Kidney capillary endothelial cell (primary cell): ENCODE measurements around the gene VTI1A.

Experiments
- DNase-seq: peaks from one replicate; pipeline ENCODE4 v3.0.0-alpha.2; 2018; ENCODE audit warnings: low spot score

Gene VTI1A

DNA sequence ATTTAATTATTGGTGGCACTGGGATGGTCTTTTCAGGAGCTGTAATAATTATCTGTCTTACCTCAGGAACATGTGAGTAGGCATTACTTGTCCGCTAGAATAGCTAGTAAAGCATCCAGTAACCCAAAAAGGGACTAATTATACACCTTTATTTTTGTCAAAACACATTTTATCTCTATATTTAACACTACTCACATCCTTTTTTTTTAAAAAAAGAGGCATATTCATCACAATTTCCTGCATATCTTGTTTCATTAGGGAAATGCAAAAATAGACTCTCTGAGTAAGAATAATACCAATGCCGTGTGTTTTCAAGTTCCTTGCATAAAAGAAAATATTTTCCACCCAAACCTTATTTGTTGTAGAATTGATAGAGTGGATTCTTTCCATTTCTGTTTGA lies 99.5 kb downstream of the VTI1A start:
- peak; percentile 4 for DNase-seq

DNA sequence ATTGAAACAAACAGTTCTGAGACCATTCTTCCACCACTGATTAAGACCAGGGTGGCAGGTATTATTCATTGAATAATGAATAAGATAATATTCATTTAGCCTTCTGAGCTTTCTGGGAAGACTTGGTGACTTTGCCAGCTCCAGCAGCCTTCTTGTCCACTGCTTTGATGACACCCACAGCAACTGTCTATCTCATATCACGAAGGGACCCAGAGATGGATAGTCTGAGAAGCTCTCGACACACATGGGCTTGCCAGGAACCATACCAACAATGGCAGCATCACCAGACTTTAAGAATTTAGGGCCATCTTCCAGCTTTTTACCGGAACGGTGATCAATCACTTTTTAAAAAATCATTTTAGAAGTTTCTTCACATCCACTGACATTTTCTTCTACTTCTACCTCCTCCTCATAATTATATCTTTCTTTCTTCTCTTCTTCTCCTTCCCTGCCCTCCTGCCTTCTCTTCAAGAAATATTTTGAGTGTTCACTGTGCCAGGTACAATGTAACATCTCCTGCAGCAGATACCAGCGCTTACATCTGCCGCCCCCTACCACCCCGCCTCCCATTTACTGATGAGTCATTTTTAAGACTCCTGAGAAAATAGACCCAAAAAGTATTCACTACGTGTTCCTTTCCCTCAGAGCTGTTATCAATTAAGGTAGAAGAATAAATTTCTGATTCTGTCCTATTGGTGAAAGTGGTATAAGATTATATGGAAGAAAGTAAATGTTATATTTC lies 101.7 kb downstream of the VTI1A start:
- no peak for DNase-seq

DNA sequence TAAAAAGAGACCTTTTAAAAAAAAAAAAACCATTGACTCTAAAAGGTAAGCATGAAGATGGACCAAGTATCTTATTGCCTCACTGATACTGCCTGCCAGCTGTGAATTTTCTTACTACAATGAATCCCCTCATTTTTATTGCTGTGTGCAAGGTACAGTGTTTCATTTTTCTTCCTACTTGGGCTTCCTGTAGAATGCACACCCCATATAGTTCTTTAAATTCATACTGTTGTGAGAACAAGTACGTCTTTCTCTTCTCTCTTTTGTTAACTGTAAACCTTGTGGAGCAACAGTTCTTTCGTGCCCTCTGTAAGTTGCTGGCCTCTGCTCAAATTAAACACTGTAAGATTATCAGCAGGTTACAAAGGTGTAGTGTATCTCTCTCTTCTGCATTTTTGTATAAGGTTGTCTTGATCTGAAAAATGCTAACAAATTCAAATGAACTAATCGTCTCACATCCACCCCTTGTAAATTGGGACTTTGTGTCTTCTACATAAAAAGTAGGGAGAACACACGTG lies 105.6 kb downstream of the VTI1A start:
- no peak for DNase-seq

DNA sequence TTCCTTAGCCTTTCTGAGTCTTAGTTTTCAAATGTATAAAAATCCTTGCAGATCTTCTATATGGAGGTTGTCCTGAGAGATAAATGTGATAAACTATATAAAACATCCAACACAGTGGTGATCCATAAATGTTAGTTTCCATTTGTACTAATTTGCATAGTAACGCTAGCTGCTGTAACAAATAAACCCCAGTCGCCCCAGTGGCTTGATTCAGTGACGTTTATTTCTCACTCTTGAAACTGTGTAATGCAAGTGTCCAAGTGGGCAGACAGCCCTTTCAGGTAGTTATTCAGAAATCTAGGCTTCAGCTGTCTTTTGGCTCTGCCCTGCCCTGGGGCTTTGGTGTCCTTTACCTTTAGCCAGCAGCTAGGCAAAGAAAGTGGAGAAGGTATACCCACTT lies 106.3 kb downstream of the VTI1A start:
- no peak for DNase-seq

DNA sequence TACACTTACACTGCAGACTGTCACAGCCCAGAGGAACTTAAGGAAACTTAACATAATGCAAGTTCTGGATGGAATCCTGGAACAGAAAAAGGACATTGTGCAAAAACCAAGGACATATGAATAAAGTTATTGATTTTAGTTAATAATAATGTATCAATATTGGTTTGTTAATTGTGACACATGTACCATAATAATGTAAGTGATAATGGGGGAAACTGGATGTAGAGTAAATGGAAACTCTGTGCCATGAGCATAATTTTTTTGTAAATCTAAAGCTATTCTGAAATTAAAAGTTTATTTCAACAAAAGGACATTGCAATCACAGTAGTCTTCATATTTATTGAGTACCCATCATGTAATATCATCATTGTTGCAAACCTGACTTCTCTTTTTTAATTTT lies 107.2 kb downstream of the VTI1A start:
- DNase-seq: no peak

DNA sequence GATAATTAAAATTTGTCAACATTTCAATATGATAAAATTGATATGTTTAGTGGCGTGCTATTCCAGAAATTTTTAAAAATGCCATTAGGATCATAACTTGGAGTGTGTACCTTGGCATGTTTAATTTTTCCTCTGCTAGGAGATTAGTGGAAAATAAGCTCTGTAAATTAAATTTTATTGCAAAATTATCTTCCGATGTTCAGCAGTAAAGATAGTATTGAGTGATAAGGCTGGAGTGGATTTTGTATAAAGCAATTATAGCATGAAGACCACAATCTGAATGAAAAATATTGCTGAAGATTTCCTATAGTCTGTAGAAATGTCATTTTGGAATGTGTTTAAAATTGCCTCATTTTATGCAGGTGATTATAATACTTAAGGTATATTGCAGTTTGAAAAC lies 110.2 kb downstream of the VTI1A start:
- no peak for DNase-seq

DNA sequence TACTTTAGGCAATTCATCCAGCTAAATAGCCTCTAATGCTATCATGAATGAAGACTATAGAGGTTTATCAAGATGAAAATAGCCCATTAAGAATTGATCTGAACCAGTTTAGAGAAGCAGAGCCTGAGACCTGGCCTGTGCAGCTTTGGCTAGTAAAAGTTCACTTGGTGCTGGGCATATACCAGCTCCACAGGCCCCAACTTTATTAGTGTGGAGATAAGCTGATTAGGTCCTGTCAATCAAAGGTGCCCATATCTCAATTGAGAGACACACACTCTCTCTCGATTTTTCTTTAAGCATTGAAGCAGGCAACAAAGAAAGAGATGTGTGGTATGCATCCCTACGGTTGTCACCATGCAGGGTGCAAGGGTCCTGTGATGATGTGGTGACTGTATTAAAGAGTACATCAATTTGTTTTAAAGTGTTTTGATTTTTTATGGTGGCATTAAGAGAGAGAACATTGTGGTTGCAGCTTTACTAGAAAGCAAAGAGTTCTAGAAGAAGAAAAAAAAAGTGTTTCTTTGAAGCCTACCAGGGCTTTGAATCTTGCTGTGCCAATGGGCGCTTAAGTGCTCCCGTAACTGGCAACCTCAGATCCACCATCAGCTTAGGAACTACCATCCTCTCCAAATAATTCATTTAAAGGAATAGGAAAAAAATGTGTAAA lies 111.6 kb downstream of the VTI1A start:
- no peak for DNase-seq

DNA sequence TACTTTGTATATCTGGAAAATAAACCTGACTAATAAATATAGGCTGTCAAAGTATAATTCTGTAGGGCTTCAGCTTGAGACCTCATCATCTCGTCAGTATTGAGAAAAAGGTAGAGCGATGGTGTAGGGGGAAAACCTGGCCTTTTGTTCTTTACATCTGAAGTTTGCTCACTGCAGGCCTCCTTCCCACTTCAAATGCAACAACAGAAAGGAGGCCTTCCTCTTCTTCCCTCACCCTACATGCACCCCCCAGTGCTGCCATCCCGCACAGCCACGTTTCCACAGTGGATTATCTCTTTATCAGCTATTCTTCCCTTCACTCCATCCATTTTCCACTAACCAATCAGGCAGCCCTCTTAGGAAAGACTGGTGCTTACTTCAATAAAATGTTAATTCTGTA lies 112.3 kb downstream of the VTI1A start:
- DNase-seq: no peak

DNA sequence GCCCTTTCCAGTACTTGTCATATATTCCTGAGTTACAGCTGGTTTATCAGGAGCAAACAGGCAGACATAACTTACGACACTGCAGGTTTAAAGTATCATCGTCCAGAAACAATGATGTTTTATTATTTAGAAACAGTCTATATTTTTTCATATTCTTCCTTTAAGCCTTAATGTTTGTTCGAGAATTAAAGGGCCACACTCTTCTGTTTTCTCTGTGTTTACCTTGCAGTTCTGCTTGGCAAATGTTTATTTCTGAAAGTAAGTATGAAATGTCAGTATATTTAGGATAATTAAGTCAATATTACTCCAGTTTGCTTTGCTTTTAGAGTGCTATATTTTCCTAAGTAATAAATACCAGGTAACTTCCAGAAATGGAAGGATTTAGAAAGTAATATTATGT lies 115.1 kb downstream of the VTI1A start:
- DNase-seq: no peak

DNA sequence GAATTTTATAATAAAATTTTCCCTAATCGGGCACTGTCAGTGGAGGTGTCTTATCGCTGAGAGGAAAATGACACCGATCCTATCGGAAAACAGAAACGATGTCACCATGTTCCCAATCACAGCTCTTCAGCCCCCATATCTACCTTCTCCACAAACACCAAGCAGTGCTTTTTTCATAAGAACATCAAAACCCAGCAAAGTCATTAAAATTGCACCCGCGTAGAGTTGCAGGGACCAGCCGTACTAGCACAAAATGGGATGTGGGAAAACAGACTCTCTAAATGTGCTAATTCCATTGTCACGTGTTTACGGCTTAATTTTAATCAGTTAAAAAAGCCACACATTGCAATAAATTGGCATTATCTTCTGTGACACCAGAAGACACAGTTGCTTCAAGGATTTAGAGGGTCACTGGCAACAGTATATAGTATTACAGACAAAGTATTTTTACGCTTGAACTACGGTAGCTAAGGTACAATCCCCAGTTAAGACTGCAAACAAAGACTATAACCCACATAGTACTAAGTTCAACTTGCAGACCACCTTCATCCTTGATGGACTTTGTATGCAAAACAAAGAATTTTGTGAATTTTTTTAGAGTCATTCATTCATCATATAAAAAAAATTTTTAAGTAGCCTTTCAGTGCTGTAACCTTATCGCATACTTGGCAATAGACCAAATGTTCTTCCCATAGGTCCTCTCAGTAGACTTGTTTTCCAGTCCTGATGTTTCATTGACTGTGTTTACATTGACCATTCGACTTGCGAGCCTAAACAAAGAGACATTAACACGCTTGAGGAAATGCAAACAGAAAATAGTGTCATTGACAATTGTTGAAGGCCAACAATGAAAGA lies 116.0 kb downstream of the VTI1A start:
- DNase-seq: no peak

DNA sequence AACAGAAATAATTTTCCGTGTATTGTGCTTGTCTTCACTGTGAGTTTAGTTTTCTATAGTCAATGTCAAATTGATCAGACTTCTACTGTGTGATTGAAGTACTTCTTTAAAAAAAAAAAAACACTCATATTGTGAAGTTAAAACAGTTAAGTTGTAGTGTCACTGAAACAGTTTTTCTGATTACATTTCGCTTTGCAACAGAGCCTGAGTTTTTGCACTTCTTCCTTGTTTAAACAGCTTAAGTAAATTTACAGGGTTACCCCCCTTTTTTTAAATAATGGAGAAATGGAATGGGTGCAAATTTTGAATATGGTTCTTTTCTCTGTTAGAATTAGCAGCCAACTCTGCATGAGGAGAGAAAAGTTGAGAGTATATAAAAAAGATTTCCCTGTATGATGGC lies 117.3 kb downstream of the VTI1A start:
- no peak for DNase-seq

DNA sequence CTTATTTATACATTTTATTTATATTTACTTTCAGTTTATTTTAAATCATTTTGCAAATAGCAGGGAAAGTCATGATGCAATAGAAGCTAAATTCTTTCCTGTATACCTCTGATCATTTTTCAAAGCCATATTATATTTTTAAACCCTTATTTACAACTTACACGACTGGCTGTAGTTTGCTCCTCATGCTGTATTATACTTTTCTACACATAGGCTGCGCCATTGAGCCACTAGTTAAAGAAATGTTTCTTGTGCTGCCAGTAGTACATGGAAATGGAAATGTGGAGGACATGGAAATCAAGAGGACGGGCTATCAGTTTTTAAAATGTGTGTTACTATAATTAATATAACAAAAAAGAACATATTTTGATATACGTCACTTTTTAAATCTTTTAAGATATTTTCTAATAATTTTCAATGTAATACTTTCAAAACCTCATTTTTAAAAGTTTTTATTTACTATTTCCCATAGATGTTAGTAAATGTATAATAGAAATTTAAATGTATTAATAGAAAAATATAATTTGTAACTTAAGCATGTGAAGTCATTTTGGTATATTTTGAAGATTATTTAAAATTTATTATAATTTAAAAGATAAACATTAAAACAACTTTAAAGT lies 118.5 kb downstream of the VTI1A start:
- DNase-seq: peak; percentile 69

DNA sequence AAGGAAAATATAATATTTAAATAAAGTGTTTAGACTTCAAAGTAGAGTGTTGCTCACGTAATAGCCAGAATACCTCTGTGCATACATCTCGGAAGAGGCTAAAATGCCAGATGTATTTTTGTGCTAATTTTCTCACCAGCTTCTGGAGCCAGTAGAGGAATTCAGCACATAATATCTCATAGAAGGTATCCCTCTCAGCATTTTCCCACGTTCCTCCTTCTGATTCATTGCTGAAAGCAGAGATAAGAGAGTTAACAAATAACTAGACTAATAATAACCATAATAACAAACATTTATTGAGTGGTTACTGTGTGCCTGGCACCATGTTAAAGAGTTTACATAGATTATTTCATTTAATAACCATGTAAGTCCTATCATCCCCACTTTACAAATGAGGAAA lies 123.6 kb downstream of the VTI1A start:
- no peak for DNase-seq

DNA sequence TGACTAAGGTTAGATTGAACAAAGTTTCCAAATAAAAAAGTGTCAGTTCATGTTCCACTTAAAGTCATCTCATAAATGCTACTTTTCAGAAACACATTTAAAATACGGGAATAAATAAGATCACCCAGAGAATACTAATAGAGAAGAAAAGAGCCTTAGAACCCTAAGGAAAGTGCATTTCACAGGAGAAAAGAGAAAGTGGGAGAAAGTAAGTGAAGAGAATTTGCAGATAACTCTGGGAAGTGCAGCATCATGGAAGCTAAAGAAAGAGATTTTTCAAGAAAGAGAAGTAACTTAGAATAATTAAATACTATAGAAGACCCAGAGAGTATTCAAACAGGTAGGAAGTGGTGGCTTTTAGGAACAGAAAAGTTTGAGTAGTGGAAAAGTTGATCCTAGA lies 132.6 kb downstream of the VTI1A start:
- DNase-seq: no peak

DNA sequence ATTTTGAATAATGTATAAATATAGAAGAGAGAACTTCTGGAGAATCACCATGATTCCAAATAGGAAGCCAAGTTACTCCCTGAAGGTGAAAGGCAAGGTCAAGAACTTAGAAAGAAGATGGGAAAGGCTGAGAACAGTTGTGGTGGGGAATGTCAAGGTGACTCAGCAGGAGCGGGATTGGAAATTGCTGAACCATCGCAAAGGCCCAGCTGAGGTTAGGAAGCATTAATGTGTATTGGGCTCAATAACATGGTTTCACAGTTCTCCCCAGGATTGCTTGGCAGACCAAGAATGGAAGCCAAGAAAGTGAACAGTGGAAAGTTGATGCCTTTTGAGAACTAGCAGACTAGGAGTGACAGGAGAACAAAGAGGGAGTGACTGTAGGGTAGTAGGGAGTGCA lies 133.3 kb downstream of the VTI1A start:
- DNase-seq: no peak

DNA sequence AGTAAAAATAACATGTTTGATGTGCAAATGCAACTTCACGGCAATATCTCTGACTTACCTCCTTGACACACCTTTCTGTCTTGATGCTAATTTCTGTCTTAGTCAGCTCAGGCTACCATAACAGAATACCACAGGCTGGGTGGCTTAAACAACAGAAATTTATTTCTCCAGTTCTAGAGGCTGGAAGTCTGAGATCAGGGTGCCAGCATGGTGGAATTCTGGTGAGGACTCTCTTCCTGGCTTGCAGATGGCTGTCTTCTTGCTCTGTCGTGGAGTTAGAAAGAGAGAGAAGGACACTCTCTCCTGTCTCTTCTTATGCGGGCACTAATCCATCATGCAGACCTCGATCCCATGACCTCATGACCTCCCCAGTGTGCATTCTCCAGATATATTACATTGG lies 134.9 kb downstream of the VTI1A start:
- DNase-seq: no peak

DNA sequence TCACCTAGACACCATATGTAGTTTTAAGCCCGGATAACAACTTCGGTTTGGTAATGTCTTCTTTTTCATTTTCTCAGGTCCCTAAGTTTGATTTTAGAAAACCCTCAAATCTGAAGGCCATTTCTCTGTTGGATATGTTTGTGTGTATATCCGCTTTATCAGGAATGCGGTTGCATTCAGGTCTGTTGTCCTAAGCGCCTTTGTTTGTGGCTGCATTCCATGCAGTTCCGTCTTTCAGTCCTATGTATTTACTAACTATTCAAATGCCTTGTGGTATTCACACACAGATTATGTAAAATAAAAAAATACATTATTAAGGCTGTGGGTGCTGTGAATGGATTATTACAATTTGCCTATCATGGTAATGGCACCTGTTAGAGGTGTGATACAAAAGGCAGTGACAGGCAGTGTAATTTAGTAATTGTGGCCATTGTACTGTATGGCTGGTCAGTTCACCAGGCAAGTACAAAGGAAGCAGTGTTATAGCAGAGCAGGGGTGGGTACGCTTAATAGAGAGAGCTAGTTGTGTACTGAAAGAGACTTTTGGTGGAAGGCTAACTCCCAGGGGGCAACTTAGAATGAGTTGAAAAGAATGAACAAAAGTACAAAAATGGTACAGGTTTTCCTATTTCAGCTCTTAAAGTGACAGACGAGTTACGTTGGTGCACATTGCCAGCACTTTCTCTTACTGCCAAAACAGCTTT lies 136.4 kb downstream of the VTI1A start:
- no peak for DNase-seq

DNA sequence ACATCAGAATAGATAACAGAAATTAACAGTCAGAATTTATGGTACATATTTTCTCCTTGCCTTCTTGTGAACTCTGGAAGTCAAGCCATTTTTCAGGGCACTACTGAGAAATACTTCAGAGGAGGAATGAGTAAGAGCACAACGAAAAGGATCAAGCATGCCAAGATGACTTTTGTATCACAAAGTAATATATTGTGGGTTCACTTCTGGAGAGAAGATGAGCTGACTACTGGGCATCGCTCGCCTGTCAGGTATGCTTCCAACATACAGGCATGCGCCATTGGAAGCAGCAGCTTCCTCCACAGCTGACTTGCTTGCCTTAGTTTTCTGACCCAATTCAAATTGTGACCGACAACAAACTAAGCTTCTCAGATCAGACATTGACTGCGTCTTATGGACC lies 137.3 kb downstream of the VTI1A start:
- no peak for DNase-seq

DNA sequence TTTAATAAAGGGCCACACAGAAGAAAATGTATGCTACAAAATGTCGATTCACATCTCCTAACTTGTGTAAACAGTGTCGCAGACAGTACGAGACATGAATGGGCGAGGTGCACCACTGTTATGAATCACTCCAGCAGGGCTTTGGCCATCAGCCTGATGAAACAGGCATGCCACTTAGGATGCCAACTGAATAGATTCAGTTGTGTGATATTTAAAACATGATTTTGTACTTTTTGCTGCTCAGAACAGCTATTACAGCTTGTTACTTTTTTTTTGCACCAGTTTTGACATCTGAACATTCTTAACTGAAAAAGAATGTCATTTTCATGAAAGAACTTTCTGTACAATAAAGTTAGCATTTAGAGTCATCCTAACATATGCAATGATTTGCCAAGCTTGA lies 138.1 kb downstream of the VTI1A start:
- no peak for DNase-seq

DNA sequence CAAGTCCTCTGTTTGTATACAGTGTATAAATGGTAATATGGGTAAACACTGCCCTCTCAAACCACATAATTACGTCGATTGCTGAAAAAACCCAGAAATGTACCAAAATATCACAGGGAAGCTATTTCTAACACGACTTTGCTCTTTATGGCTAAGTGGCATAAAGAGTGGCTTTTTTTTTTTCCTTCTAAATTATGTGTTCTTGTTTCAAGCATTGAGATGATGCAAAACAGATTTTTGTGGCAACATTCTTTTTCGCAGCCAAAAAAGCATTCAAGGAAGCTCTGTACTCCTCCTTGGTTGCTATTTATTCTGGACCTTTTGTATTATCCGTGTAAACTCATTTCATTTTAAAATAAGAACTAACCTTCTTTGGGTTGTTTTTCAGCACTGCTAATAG lies 138.9 kb downstream of the VTI1A start:
- no peak for DNase-seq

DNA sequence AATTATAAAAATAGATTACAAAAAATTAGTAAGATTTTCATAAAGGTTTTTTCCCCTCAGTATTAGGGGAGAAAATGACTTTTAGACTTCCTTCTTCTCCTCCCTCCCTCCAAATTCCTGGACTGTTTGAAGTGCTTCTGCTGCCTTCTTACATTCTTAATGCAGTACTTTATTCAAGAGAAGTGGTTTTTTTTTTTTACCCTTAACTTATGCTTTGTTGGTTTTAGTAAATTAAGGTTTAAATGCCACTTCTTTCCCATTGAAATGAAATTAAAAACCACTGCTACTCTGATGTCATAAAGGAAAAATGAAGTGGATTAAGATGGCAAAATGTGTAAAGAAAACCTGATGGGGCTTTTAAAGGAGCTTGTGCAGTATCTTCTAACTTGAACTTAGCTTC lies 140.7 kb downstream of the VTI1A start:
- DNase-seq: no peak
